Right lobe of liver (tissue), 6 donors: ENCODE results near the gene CHRNA5. TPM values are rescaled to one million over a fixed set of nuclear protein-coding genes. Genes with fewer than 3 reads are reported as not detected.
"Not testable (repeated sequence)": the region's sequence is repeated elsewhere in the genome, so short reads cannot be mapped to it uniquely, and the experiment has no call there.

Experiments used
- ATAC-seq, 4 donors: fragments of 200-7000 bp; cut with Tn5 transposase; one replicate each; pipeline ENCODE4 v1.9.1; 2020; ENCODE audit warnings: mild to moderate bottlenecking in 4 of 4, moderate library complexity in 4 of 4
- DNase-seq, 3 donors: peaks; one replicate each; pipeline ENCODE4 v3.0.0-alpha.2; 2020
- H3K27ac ChIP-seq, 3 donors: fragments of 200-600 bp; one replicate each; pipeline ENCODE4 v1.8.0; 2022
- H3K27me3 ChIP-seq, 2 donors: fragments of 200-600 bp; one replicate each; pipeline ENCODE4 v1.8.0; 2022
- H3K36me3 ChIP-seq, 4 donors: fragments of 200-600 bp; sonication (generic) in 1 of 4; one replicate each; pipeline versions ENCODE4 v1.5.1 to v1.8.0; 2017 to 2022; ENCODE audit warnings: control low read depth in 1 of 4
- H3K4me1 ChIP-seq, 4 donors: fragments of 200-600 bp; sonication (generic) in 1 of 4; one replicate each; pipeline versions ENCODE4 v1.5.1 to v1.8.0; 2017 to 2022; ENCODE audit warnings: control low read depth in 1 of 4
- H3K4me3 ChIP-seq, 3 donors: fragments of 200-600 bp; one replicate each; pipeline ENCODE4 v1.8.0; 2022
- H3K9me3 ChIP-seq, 4 donors: fragments of 200-600 bp; sonication (generic) in 1 of 4; one replicate each; pipeline versions ENCODE4 v1.5.1 to v1.8.0; 2017 to 2022; ENCODE audit warnings: control low read depth in 1 of 4
- POLR2A ChIP-seq: fragments of 450-650 bp; IDR thresholded peaks from one replicate; pipeline ENCODE4 v1.6.1; 2017; ENCODE audit warnings: antibody characterized with exemption, mild to moderate bottlenecking
- WGBS: methylation state at CpG from one replicate; pipeline ENCODE4 v1.1.6; 2018; ENCODE audit warnings: low coverage, low lambda C conversion rate; ENCODE audit not compliant: insufficient coverage; ENCODE audit errors: missing lambda C conversion rate; 5-methylcytosine and 5-hydroxymethylcytosine counted together
- intact Hi-C, 2 donors: fragments of 100-400 bp; cut with DNase I; formaldehyde crosslinking; loops; one replicate each; pipeline versions ENCODE4 v1.11.2 to v1.14.1; 2022
- total RNA-seq, 6 experiments: library from RNA; depleted of rRNA in 2 of 6; stranded (reverse); fragments of >200 nt in 2 of 6; fragmentation: NEBNext Ultra II Directional in 3 of 6; extraction: Animal tissue kit (Norgen Biotek cat#: 25700) in 3 of 6; gene quantifications; one replicate each; pipeline versions ENCODE4 v1.1.0 to v1.2.4, GENCODE V29; 2016 to 2023
- TF ChIP-seq, protein P1 (sequence below), 4 donors: fragments of 200-600 bp in 3 of 4; fragments of 450-650 bp in 1 of 4; IDR thresholded peaks; one replicate each; pipeline versions ENCODE4 v1.5.1 to v1.8.0; 2016 to 2022; ENCODE audit warnings: antibody characterized with exemption in 4 of 4, mild to moderate bottlenecking in 2 of 4
- donor health status: DM: no; HTN: yes; CAD: no.
- donor health status: DM: no; HTN: no; CAD: no.
- donor health status: DM: no; HTN: no; CAD: no.
- donor health status: DM: no; HTN: yes; CAD: no.
- donor health status: DM: no; HTN: yes; CAD: no.

The CHRNA5 gene
- total RNA-seq, 6 experiments from 2014 or later, result 0.19 to 0.56 (median 0.38) TPM; not detected in 1

DNA sequence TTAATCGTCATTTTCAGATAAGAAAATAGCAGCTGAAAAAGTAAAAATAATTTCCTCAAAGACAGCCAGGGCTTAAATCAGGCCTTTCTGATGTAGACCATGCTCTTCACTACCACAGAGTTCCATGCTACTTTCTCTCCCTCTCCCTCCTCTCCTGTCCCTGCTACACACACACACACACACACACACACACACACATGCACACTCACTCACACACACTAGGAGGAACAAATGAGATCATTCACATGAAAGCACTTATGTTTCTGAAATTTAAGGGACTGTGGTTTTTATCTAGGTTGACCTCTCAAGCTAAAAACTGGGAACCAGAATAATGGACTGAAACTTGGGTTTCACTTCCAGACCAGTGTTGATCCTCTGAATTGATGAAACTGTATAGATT lies 29.2 kb upstream of the CHRNA5 start:
- DNase-seq, result no peak
- no peak for ATAC-seq
- no peaks in the 10 kb centered on the region for H3K36me3 ChIP-seq
- no peak overlapping the region for H3K4me3 ChIP-seq
- intact Hi-C loops, result no loop called here
- H3K4me1 ChIP-seq, result no peaks in the 10 kb centered on the region
- WGBS, result 67% methylated on average over 1 of the region's 1 CpG
- no peaks in the 10 kb centered on the region for H3K9me3 ChIP-seq
- no peak overlapping the region for H3K27ac ChIP-seq
- H3K27me3 ChIP-seq, result no peaks in the 10 kb centered on the region
- no peak for TF ChIP-seq POLR2A
- TF ChIP-seq, protein P1, sequence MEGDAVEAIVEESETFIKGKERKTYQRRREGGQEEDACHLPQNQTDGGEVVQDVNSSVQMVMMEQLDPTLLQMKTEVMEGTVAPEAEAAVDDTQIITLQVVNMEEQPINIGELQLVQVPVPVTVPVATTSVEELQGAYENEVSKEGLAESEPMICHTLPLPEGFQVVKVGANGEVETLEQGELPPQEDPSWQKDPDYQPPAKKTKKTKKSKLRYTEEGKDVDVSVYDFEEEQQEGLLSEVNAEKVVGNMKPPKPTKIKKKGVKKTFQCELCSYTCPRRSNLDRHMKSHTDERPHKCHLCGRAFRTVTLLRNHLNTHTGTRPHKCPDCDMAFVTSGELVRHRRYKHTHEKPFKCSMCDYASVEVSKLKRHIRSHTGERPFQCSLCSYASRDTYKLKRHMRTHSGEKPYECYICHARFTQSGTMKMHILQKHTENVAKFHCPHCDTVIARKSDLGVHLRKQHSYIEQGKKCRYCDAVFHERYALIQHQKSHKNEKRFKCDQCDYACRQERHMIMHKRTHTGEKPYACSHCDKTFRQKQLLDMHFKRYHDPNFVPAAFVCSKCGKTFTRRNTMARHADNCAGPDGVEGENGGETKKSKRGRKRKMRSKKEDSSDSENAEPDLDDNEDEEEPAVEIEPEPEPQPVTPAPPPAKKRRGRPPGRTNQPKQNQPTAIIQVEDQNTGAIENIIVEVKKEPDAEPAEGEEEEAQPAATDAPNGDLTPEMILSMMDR (IDR thresholded peaks at IDR 0.05), result no peak

DNA sequence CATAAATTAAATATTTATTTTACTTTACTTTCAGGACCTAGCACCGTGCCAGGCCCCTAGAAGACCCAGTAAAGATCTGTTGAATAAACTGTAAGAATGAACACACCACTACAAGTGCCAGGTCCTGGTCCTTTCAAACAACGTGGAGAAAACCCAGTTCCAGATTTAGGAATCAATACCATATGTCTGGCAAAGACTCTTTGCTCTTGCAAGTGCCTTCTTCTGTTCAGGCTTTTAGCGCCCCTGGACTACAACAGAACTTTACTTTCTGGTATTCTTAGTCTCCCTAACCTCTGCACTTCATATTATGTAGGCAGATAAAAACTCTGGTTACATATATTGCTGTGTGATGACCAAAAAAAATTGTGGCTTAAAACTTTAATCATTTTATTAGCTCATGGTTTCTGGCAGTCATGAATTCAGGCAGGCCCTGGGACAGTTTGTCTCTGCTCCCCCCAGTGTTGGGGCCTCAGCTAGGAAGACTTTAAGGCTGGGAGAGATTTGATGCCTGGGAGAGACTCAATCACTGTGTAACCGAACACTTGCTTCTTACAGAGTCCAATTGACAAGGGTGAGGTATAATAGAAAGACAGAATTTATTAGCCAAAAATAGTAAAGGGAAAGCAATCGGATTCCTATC lies 27.9 kb upstream of the CHRNA5 start:
- intact Hi-C loops, result no loop called here
- 80% methylated on average over 5 of the region's 5 CpGs for WGBS
- ATAC-seq (no peak), DNase-seq (no peak)
- no peaks in the 10 kb centered on the region for H3K9me3 ChIP-seq
- no peaks in the 10 kb centered on the region for H3K27me3 ChIP-seq
- H3K36me3 ChIP-seq, result peaks cover 0 to 3% (median 0%) of the 10 kb centered on the region in 4 donors
- no peak overlapping the region for H3K27ac ChIP-seq
- TF ChIP-seq, protein P1 (IDR thresholded peaks at IDR 0.05), result no peak
- no peak for TF ChIP-seq POLR2A
- H3K4me1 ChIP-seq, result peaks cover 0 to 11% (median 0%) of the 10 kb centered on the region in 4 donors
- H3K4me3 ChIP-seq, result no peak overlapping the region

DNA sequence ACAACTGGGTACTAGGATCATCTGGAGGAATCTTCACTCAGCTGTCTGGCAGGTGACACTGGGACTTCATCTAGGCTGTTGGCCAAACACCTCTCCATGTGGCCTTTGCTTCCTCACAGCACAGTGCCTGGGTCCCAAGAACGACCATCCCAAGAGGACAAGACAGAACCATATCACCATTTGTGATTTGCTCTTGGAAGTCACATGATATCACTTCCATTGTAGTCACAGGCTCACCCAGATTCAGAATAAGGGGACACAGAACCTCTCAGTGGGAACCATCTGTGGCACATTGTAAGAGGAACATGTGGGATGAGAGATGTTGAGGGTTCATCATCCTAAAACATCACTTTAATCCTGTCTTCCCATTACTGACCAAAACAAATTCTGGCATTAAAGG lies 27.0 kb upstream of the CHRNA5 start:
- no peaks in the 10 kb centered on the region for H3K27me3 ChIP-seq
- DNase-seq (no peak), ATAC-seq (no peak)
- TF ChIP-seq, protein P1 (IDR thresholded peaks at IDR 0.05), result no peak
- TF ChIP-seq POLR2A, result no peak
- peaks cover 0 to 13% (median 0%) of the 10 kb centered on the region in 4 donors for H3K36me3 ChIP-seq
- no peak overlapping the region for H3K27ac ChIP-seq
- no peaks in the 10 kb centered on the region for H3K9me3 ChIP-seq
- peaks cover 0 to 12% (median 0%) of the 10 kb centered on the region in 4 donors for H3K4me1 ChIP-seq
- intact Hi-C loops, result no loop called here
- no peak overlapping the region for H3K4me3 ChIP-seq
- no CpG with 5 or more reads among the region's 1 CpG for WGBS

DNA sequence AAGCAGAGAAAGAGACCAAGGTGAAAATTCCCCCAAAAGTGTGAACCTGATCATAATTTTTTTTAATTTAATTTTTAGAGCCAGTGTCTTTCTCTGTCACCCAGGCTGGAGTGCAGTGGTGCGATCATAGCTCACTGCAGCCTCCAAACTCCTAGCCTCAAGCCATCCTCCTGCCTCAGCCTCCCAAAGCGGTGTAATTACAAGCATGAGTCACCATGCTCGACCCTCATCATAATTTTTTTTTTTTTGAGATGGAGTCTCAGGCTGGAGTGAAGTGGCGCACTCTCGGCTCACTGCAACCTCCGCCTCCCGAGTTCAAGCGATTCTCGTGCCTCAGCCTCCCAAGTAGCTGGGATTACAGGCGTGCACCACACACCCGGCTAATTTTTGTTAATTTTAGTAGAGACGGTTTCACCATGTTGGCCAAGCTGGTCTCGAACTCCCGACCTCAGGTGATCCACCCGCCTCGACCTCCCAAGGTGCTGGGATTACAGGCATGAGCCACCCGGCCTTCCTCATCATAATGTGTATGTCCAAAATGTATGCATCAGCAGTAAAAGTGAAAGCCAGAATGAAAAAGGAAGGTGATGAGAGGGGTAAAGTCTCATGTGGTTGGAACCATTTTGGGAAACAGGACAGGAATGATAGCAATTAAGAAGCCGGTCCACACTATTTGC lies 25.7 kb upstream of the CHRNA5 start:
- WGBS, result 73% methylated on average over 17 of the region's 18 CpGs
- H3K36me3 ChIP-seq, result peaks cover 0 to 25% (median 5%) of the 10 kb centered on the region in 4 donors
- DNase-seq, H3K27me3 ChIP-seq, ATAC-seq, intact Hi-C loops, H3K9me3 ChIP-seq: not testable (repeated sequence)
- peaks cover 0 to 12% (median 0%) of the 10 kb centered on the region in 4 donors for H3K4me1 ChIP-seq
- H3K4me3 ChIP-seq, result peak overlapping the region; percentile 80 to 92 (median 80)
- peak overlapping the region; percentile 91 to 92 (median 92) for H3K27ac ChIP-seq
